ENCODE results near the gene ZNF275.
A peak's percentile ranks its signal among the peaks of the same experiment; 100 is the strongest.
"Not testable (repeated sequence)": the region's sequence is repeated elsewhere in the genome, so short reads cannot be mapped to it uniquely, and the experiment has no call there.

The ZNF275 gene

DNA sequence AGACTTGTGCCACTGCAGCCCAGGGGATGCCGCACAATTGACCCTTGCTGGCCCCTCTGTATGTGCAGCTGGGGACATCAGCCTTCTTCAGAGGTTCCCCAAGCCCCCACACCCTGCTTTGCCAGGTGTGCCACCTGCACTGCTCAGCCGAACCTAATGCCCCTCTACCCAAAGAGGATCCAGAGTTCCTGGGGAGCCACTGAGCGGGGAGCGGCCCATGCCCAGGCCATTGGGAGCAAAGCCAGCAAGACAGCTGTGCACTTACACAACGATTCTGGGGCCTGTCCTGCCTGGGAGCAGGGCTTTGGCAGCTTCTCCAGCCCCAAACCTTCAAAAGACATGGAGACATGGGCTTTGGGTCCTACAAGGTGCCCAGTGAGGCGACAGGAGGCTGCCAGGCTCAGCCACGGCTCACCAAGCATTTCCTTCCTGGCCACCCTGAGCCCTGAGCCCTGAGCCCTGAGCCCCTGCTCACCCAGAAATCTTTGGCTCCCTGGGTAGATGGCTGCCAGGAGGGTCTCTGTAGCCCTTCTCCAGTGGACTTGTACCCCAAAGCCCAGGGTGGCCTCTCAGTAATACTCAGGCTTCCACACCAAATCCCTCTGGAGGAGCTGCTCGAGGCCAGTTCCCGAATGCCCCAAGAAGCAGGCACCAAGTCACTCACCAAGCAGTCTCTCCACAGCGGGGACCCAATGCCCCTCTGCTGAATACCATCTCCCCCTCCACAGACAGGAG lies 54.2 kb downstream of the ZNF275 start:
- DNase-seq (ENCODE audit: low spot score): no peak

DNA sequence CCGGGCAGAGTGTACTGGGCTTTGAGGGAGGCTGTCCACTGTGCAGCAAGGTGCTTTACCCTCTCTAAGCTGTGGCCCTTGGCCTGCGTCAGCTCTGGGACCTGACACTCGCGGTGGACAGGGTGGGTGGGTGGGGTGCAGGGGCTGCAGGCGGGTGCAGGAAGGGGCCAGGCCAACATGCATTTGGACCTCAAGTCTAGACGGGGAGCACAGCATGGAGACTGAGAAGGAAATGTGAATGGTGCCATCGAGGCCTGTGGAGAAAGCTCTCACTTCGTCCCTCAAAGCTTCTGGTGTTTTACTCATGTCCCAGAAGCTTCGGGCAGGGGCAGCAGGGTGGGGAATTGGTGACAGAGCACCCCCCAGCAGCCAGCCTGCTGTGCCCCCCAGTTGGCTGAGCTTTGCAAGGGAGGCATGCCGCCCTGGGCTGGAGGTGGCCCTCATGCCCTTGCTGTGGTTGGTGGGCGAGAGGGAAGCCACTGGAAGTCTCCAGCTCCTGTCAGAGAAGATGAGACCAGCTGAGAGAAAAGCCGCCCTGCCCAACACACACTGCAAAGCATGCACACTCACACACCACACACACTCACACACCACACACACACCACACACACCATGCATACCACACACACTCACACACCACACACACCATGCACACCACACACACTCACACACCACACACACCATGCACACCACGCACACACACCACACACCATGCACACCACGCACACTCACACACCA lies 54.9 kb downstream of the ZNF275 start:
- no peak for DNase-seq (ENCODE audit: low spot score)

DNA sequence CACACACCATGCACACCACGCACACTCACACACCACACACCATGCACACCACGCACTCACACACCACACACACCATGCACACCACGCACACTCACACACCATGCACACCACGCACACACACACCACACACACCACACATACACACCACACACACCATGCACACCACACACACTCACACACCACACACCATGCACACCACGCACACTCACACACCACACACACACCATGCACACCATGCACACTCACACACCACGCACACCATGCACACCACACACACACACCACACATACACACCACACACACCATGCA lies 55.5 kb downstream of the ZNF275 start:
- not testable (repeated sequence) for DNase-seq (ENCODE audit: low spot score)

- no peak for DNase-seq (ENCODE audit: low spot score)
These were observed 58.8 kb downstream of the ZNF275 start for GRCh38 chrX:153392642-153393321.

- DNase-seq (ENCODE audit: low spot score): no peak
These were observed 60.7 kb downstream of the ZNF275 start for GRCh38 chrX:153394612-153395011.

DNA sequence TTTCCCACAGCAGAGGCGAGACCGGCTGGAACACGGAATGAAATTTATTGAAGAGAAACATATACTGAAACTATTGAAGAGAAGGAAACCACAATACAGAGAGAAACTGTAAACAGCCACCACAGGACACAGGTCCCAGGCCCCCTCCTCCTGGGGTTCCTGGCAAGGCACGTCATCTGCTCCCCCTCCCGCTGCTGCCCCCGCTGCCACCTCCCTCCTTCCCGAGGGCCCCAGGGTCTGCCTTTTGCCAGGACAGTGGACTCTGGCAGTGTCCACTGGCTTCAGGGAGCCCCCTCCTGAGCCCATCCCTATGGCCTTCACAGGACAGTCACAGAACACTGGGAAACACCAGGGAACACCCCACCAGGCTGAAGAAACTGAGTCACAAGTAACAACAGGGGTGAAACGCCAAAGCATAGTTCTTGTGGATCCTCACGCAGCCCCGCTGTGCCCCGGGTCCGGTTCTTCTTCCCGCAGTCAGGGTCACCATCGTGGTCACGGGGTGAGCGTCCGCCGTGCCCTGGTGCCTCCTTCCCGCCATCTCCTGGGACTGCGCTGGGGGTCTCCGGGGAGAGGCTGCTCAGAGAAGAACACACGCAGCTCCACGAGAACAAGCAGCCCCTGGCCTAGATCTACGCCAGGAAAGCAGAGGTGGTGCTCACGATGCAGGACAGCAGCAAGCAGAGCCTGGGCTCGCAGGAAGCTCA lies 61.8 kb downstream of the ZNF275 start:
- no peak for DNase-seq (ENCODE audit: low spot score)

DNA sequence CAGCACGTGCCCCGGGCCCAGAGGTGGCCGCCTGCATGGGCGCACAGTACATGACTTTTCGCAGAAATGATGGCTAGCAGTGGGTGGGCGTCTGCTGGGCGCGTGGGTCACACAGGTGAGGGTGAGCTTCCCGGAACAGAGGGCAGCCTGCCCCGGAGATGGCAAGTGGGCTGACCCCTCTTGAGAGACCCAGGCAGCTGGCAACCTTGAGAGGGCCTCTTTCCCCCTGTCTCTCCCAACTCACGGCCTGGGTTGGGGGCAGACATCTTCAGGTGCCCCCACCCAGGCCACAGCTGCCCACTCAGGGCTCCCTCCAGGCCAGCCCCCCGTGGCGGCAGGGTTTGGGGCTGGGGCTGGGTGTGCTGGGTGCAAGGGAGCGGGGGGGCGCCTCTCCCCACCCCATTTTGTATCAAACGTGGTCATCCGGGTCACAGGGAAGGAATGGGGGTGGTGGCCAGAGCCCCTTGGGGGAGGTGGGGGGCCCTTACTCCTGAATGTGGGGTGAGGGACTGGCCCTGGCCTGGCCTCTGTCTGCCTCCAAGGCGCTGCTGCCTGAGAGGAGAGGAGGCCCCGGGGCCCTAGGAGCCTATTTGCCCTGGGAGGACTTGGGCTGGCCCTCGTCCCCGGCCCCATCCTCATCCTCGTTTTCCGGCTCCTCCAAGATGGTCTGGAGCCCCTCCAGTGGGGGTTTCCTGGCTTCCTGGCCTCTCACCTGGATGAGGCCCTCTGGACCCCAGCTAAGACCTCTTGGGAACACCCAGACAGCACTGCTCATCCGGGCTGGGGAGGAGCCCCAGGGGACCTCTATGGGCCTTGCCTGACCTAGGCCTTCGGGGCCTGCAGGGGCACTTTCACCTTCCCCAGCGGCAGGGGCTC lies 62.6 kb downstream of the ZNF275 start:
- DNase-seq (ENCODE audit: low spot score): no peak

DNA sequence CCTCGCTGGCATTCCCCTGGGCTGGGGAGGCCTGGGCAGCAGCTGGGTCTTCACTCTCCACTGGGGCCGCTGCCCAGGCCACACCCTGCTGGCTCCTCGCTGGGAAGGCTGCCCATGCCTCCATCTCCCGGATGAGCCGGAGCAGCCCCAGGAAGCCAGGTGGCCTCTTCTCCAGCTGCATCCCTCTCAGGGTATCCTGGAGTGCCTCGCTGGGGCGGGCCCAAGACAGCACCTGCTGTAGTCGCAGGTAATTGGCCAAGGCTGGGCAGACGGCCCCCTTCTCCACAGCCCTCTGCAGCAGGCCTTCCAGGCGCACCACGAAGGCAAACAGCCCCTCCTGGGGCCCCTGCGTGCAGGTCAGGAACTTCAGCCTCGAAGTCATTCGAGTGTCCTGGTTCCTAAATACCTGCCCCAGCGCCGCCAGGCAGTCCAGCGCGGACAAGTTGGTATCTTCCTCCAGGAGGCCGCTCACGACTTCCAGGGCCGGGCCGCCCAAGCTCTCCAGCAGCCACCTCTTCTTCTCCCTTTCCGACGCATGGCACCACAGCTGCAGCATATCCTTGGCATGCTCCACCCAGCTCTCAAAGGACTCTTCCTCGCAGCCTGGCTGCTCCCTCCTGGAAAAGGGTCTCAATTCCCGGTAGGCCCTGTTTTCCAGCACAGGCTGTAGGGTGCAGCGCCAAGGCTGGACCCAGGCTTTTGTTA lies 63.5 kb downstream of the ZNF275 start:
- no peak for DNase-seq (ENCODE audit: low spot score)

DNA sequence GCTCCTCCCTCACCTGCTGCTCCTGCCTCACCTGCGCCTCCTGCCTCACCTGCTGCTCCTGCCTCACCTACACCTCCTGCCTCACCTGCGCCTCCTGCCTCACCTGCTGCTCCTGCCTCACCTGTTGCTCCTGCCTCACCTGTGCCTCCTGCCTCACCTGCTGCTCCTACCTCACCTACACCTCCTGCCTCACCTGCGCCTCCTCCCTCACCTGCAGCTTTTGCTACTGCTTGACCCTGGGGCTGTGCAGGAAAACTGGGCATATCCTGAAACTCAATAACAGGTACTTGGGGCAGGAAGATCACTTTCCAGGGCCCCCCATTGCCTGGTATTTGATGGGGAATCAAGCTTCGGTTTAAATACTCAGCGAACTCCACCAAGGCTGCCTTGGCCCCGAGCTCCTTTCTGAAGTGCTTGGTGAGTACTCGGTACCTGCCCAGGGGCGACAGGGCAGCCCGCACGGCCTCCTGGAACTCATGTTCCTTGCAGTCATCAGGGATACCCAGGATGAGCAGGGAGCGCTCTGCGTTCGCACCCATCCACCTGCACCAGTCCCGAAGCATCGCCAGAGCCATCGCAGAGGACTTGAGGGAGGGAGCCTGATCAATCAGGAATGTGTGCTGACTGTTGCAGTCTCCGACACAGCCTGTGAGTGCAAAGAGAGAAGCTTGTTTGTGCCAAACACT lies 64.5 kb downstream of the ZNF275 start:
- DNase-seq (ENCODE audit: low spot score): no peak

DNA sequence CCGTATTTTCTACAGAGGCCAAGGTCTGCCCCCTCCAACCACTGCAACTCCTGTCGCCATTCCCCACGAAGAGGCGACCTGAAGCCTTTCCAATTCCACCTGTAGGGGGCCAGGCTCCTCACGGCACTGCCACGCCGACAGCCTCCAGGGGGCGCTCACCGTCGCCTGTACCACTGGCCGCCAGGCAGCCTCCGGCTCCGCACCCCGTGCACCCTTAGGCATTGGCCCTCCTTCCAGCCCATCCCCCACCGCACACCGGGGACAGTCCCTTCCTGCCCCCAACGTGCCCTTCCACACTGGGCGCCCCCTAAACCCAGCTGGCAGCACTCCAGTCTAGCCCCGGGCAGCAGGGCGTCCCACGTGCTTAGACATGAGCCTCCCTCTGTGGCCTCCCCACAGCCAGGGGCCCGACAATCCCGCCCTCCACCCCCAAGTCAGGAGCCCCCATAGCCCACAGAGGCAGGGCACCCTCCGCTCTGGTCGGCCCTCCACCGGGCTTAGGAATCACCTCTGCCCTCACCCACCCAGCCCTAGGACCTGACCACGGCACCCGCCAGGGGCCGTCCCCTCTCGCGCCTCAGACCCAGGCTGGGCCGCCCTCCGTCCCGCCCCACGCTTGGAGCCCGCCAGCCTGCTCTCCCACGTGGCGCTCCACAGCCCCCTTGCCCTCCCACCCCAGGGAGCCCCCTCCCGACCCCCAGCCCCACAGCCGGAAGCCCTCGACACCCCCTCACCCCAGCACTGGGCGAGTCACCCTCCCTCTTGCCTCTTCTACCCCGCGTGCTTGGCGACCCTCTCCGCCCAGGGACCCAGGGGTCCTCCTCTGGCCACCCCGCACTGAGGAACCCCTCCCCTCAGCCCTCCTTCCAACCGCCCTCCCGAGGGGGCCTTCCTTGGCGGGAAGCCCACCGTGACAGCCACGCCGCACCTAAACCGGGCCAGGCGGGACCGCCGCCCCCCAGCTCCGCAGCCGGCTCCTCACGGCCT lies 66.5 kb downstream of the ZNF275 start:
- DNase-seq (ENCODE audit: low spot score): peak; percentile 36

- DNase-seq (ENCODE audit: low spot score): no peak
These were observed 67.3 kb downstream of the ZNF275 start, which contains the start of gene PNMA6E for GRCh38 chrX:153401133-153401764. PNMA6E (minus strand) TSS chrX:153401350; CDS start chrX:153398849, 2,501 bp downstream.
